ENCODE data around the gene PAQR5. TPM values are rescaled to one million over a fixed set of nuclear protein-coding genes. Genes with fewer than 3 reads are reported as not detected.

PAQR5 gene
- total RNA-seq, 2 experiments from 2014 or later = not detected

DNA sequence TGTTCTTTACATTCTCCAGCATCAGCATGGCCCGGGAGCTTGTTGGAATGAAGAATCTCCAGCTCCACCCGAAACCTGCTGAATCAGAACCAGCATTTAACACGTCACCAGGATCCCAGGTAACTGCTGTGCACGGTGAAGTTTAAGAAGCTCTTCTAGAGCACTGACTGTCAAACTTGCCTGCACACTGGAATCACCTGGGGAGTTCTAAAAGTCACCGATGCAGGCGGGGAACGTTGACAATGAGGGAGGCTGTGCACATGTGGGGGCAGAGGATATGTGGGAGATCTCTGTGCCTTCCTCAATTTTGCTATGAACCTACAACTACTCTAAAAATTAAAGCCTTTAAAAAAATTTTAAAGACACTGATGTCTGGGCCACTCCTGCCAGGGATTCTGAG lies 19.1 kb upstream of the PAQR5 start:
- H3K4me1 Mint-ChIP-seq (ENCODE audit: low read depth) = no peaks in the 10 kb centered on the region
- no peaks in the 10 kb centered on the region for H3K9me3 Mint-ChIP-seq
- no peak for ATAC-seq (ENCODE audit: poor library complexity)
- no peak overlapping the region for H3K27ac Mint-ChIP-seq
- no peaks in the 10 kb centered on the region for H3K36me3 Mint-ChIP-seq (ENCODE audit: low read depth)
- H3K27me3 Mint-ChIP-seq = no peaks in the 10 kb centered on the region
- intact Hi-C loops (cut with DNase I, micrococcal nuclease) = no loop called here
- POLR2A ChIA-PET = interaction anchor here (0.6 kb wide), 2 partner anchors 50 to 1488 kb away, joined by 3 read pairs; no protein-coding TSS in a partner anchor
- H3K4me1 ChIP-seq (ENCODE audit: insufficient read depth, low read length) = no peaks in the 10 kb centered on the region
- no peaks in the 10 kb centered on the region for H3K9me3 ChIP-seq (ENCODE audit: control insufficient read depth in 1 of 2, insufficient read depth in 1 of 2, low read length in 2 of 2)
- H3K4me3 Mint-ChIP-seq = no peak overlapping the region
- no peak overlapping the region for H3K27ac ChIP-seq (ENCODE audit: low read depth in 1 of 2, low read length in 2 of 2)
- CTCF ChIA-PET = no interaction called here
- peaks cover 2 to 4% of the 10 kb centered on the region in 2 experiments for H3K27me3 ChIP-seq (ENCODE audit: control insufficient read depth in 1 of 2, insufficient read depth in 2 of 2, low read length in 2 of 2)
- DNase-seq = no peak
- H3K36me3 ChIP-seq (ENCODE audit: insufficient read depth, low read length) = no peaks in the 10 kb centered on the region
- TF ChIP-seq, protein P1, sequence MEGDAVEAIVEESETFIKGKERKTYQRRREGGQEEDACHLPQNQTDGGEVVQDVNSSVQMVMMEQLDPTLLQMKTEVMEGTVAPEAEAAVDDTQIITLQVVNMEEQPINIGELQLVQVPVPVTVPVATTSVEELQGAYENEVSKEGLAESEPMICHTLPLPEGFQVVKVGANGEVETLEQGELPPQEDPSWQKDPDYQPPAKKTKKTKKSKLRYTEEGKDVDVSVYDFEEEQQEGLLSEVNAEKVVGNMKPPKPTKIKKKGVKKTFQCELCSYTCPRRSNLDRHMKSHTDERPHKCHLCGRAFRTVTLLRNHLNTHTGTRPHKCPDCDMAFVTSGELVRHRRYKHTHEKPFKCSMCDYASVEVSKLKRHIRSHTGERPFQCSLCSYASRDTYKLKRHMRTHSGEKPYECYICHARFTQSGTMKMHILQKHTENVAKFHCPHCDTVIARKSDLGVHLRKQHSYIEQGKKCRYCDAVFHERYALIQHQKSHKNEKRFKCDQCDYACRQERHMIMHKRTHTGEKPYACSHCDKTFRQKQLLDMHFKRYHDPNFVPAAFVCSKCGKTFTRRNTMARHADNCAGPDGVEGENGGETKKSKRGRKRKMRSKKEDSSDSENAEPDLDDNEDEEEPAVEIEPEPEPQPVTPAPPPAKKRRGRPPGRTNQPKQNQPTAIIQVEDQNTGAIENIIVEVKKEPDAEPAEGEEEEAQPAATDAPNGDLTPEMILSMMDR (IDR thresholded peaks at IDR 0.05) = no peak
- no peak overlapping the region for H3K4me3 ChIP-seq (ENCODE audit: low read length)

DNA sequence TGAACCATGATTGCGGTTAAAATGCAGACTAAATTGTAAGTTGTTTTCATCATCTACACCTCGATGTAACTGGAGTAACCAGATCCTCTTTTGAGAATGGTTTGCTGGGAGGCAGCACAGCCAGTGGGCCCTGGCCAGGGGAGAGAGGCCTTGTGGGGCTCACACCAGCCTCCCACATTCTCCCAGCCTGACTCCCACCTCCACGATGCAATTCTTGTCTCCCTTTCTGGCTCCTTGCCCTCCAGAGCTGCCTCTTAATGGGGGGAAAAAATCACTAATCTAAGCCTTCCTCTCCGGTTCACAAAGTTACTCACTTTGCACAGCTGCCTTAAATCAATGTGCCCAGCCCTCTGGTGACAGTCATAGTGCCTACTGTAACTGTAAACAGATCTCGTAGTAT lies 17.9 kb upstream of the PAQR5 start:
- Histone ChIP-seq H3K27me3 (ENCODE audit: control insufficient read depth in 1 of 2, insufficient read depth in 2 of 2, low read length in 2 of 2) (peaks cover 2 to 4% of the 10 kb centered on the region in 2 experiments), H3K9me3 (ENCODE audit: control insufficient read depth in 1 of 2, insufficient read depth in 1 of 2, low read length in 2 of 2) (no peaks in the 10 kb centered on the region), H3K36me3 (ENCODE audit: insufficient read depth, low read length) (no peaks in the 10 kb centered on the region), H3K4me3 (ENCODE audit: low read length) (no peak overlapping the region), H3K27ac (ENCODE audit: low read depth in 1 of 2, low read length in 2 of 2) (no peak overlapping the region), H3K4me1 (ENCODE audit: insufficient read depth, low read length) (no peaks in the 10 kb centered on the region)
- Mint-ChIP-seq H3K27ac (no peak overlapping the region), H3K27me3 (no peaks in the 10 kb centered on the region), H3K36me3 (ENCODE audit: low read depth) (no peaks in the 10 kb centered on the region), H3K4me3 (no peak overlapping the region), H3K9me3 (no peaks in the 10 kb centered on the region), H3K4me1 (ENCODE audit: low read depth) (no peaks in the 10 kb centered on the region)
- ChIA-PET POLR2A (no interaction called here), CTCF (interaction anchor here (0.5 kb wide), 1 partner anchor 19 kb away, joined by 3 read pairs; no protein-coding TSS in a partner anchor)
- TF ChIP-seq, protein P1 (IDR thresholded peaks at IDR 0.05) = no peak
- ATAC-seq (ENCODE audit: poor library complexity) = no peak
- intact Hi-C loops (cut with DNase I, micrococcal nuclease) = no loop called here
- DNase-seq = no peak

DNA sequence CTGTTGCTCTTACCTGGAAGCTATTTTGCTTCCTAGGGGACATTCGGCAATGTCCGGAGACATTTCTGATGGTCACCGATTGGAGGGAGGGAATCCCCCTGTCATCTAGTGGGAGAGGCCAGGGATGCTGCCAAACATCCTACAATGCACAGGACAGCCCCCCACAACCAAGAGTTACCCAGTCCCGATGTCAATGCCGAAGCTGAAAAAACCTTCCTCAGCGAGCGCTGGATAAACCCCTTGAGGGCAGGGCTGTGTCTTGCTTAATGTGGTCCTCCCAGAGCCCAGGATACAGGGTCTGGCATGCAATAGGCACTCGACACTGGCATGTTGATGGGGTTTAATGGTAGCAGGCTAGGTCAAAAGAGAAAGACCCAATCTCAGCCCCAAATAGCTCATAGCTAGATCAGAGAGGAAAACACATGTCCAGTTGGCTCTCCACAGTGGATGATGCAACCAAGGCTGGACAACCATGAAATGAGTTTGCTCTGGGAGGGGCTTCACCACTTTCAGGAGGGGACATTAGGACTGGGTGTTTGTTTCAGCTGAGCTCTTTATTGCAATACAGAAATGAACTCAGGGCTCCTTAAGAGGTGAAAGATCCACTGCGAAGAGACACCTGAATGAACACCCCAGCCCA lies 16.5 kb upstream of the PAQR5 start:
- Mint-ChIP-seq H3K27ac (no peak overlapping the region), H3K9me3 (no peaks in the 10 kb centered on the region), H3K4me1 (ENCODE audit: low read depth) (no peaks in the 10 kb centered on the region), H3K27me3 (no peaks in the 10 kb centered on the region), H3K4me3 (no peak overlapping the region), H3K36me3 (ENCODE audit: low read depth) (no peaks in the 10 kb centered on the region)
- ChIA-PET POLR2A (no interaction called here), CTCF (no interaction called here)
- Histone ChIP-seq H3K4me1 (ENCODE audit: insufficient read depth, low read length) (no peaks in the 10 kb centered on the region), H3K4me3 (ENCODE audit: low read length) (no peak overlapping the region), H3K36me3 (ENCODE audit: insufficient read depth, low read length) (no peaks in the 10 kb centered on the region), H3K9me3 (ENCODE audit: control insufficient read depth in 1 of 2, insufficient read depth in 1 of 2, low read length in 2 of 2) (no peaks in the 10 kb centered on the region), H3K27me3 (ENCODE audit: control insufficient read depth in 1 of 2, insufficient read depth in 2 of 2, low read length in 2 of 2) (peaks cover 2 to 4% of the 10 kb centered on the region in 2 experiments), H3K27ac (ENCODE audit: low read depth in 1 of 2, low read length in 2 of 2) (no peak overlapping the region)
- TF ChIP-seq, protein P1 (IDR thresholded peaks at IDR 0.05) = no peak
- no peak for DNase-seq
- intact Hi-C loops (cut with DNase I, micrococcal nuclease) = no loop called here
- no peak for ATAC-seq (ENCODE audit: poor library complexity)

Data from CD4-positive, alpha-beta T cell (primary cell).